ENCODE data around the gene SPATA9. TPM values are rescaled to one million over a fixed set of nuclear protein-coding genes. Genes with fewer than 3 reads are reported as not detected.

Gene SPATA9
- total and polyA plus RNA-seq, 2 of the 8 experiments (the other 6 are each of a cell fraction or from before 2014, with no cell fraction given): not detected

GRCh38 chr5:95686651-95687050, 3.9 kb upstream of the SPATA9 start (continued):
- TF ChIP-seq CHD7 (IDR thresholded peaks at IDR 0.05; ENCODE audit: insufficient replicate concordance, low read length): no peak
- no peak for TF ChIP-seq HDAC6 (IDR thresholded peaks at IDR 0.05; ENCODE audit: low read depth, low read length)
- no peak for TF ChIP-seq NANOG (IDR thresholded peaks at IDR 0.05; ENCODE audit: insufficient read depth, low read depth, low read length, poor library complexity, severe bottlenecking)
- no peak for TF ChIP-seq SIX5 (IDR thresholded peaks at IDR 0.05; ENCODE audit: low read depth, low read length)
- TF ChIP-seq SP1 (IDR thresholded peaks at IDR 0.05; ENCODE audit: low read depth, low read length): no peak
- TF ChIP-seq POLR2A (IDR thresholded peaks at IDR 0.05; ENCODE audit: control extremely low read depth in 1 of 2, low read depth in 2 of 2, low read length in 2 of 2): no peak
- TF ChIP-seq NRF1 (IDR thresholded peaks at IDR 0.05; ENCODE audit: low read depth, low read length): no peak
